Immature natural killer cell (primary cell): Measurements from ENCODE around the gene MAPK8. TPM values are rescaled to one million over a fixed set of nuclear protein-coding genes. Genes with fewer than 3 reads are reported as not detected.
A peak's percentile ranks its signal among the peaks of the same experiment; 100 is the strongest.

Experiments used
- DNase-seq, 3 donors: peaks; one replicate each; pipeline ENCODE4 v3.0.0; 2022; ENCODE audit warnings: mixed read lengths in 1 of 3
- H3K27ac Mint-ChIP-seq, 6 donors: one replicate each; pipeline ENCODE4 v1.8.0; 2020; ENCODE audit warnings: mixed read lengths in 6 of 6, mild to moderate bottlenecking in 5 of 6, inconsistent platforms in 4 of 6, moderate library complexity in 3 of 6
- H3K27me3 Mint-ChIP-seq, 3 donors: one replicate each; pipeline ENCODE4 v1.8.0; 2020 to 2021; ENCODE audit warnings: low read depth in 3 of 3, mild to moderate bottlenecking in 3 of 3, mixed read lengths in 3 of 3, moderate library complexity in 3 of 3, inconsistent platforms in 1 of 3
- H3K36me3 Mint-ChIP-seq, 3 donors: one replicate each; pipeline ENCODE4 v1.8.0; 2020; ENCODE audit warnings: mixed read lengths in 3 of 3, inconsistent platforms in 2 of 3, mild to moderate bottlenecking in 2 of 3
- H3K4me1 Mint-ChIP-seq, 2 donors: one replicate each; pipeline ENCODE4 v1.8.0; 2020; ENCODE audit warnings: inconsistent platforms in 2 of 2, mild to moderate bottlenecking in 2 of 2, mixed read lengths in 2 of 2, moderate library complexity in 1 of 2
- H3K4me3 Mint-ChIP-seq, 5 donors: one replicate each; pipeline ENCODE4 v1.8.0; 2020; ENCODE audit warnings: mild to moderate bottlenecking in 5 of 5, mixed read lengths in 5 of 5, inconsistent platforms in 3 of 5, moderate library complexity in 3 of 5
- H3K9me3 Mint-ChIP-seq, 6 donors: one replicate each; pipeline ENCODE4 v1.8.0; 2020; ENCODE audit warnings: mild to moderate bottlenecking in 6 of 6, mixed read lengths in 6 of 6, inconsistent platforms in 4 of 6, moderate library complexity in 3 of 6
- polyA plus RNA-seq, 3 donors: library from polyadenylated mRNA; unstranded; fragments of 300-500 nt; fragmentation: Illumina TruSeq; gene quantifications; one replicate each; pipeline ENCODE4 v1.2.3, GENCODE V29; 2021

The MAPK8 gene
- polyA plus RNA-seq, 3 donors from 2014 or later = 14.2 to 20.9 (median 19.5) TPM

GRCh38 chr10:48430402-48430993, 124.0 kb downstream of the MAPK8 start:
- Mint-ChIP-seq H3K4me3 (no peak overlapping the region), H3K4me1 (no peaks in the 10 kb centered on the region), H3K9me3 (no peaks in the 10 kb centered on the region), H3K27me3 (no peaks in the 10 kb centered on the region), H3K36me3 (peaks cover 19 to 36% (median 21%) of the 10 kb centered on the region in 3 donors), H3K27ac (no peak overlapping the region)
- no peak for DNase-seq

GRCh38 chr10:48431871-48432270, 125.4 kb downstream of the MAPK8 start:
- no peak for DNase-seq
- H3K27ac Mint-ChIP-seq = no peak overlapping the region
- H3K9me3 Mint-ChIP-seq = no peaks in the 10 kb centered on the region
- peaks cover 13 to 36% (median 21%) of the 10 kb centered on the region in 3 donors for H3K36me3 Mint-ChIP-seq
- H3K4me1 Mint-ChIP-seq = no peaks in the 10 kb centered on the region
- H3K4me3 Mint-ChIP-seq = no peak overlapping the region
- no peaks in the 10 kb centered on the region for H3K27me3 Mint-ChIP-seq

GRCh38 chr10:48437546-48437945, 131.1 kb downstream of the MAPK8 start:
- peaks cover 4 to 8% (median 6%) of the 10 kb centered on the region in 3 donors for H3K36me3 Mint-ChIP-seq
- no peaks in the 10 kb centered on the region for H3K27me3 Mint-ChIP-seq
- H3K4me3 Mint-ChIP-seq = no peak overlapping the region
- H3K9me3 Mint-ChIP-seq = no peaks in the 10 kb centered on the region
- peak overlapping the region in 1 of 6 donors; percentile 18 for H3K27ac Mint-ChIP-seq
- no peak for DNase-seq
- H3K4me1 Mint-ChIP-seq = no peaks in the 10 kb centered on the region

GRCh38 chr10:48439031-48439430, 132.6 kb downstream of the MAPK8 start:
- H3K27ac Mint-ChIP-seq = no peak overlapping the region
- no peaks in the 10 kb centered on the region for H3K4me1 Mint-ChIP-seq
- H3K9me3 Mint-ChIP-seq = no peaks in the 10 kb centered on the region
- H3K36me3 Mint-ChIP-seq = peaks cover 4 to 8% (median 6%) of the 10 kb centered on the region in 3 donors
- H3K27me3 Mint-ChIP-seq = peaks cover 0 to 2% (median 0%) of the 10 kb centered on the region in 3 donors
- no peak for DNase-seq
- no peak overlapping the region for H3K4me3 Mint-ChIP-seq

- Mint-ChIP-seq H3K4me3 (no peak overlapping the region), H3K4me1 (no peaks in the 10 kb centered on the region), H3K9me3 (no peaks in the 10 kb centered on the region), H3K27ac (no peak overlapping the region), H3K27me3 (peaks cover 0 to 2% (median 0%) of the 10 kb centered on the region in 3 donors), H3K36me3 (peaks cover 4 to 8% (median 6%) of the 10 kb centered on the region in 3 donors)
- no peak for DNase-seq
These were observed 133.1 kb downstream of the MAPK8 start for GRCh38 chr10:48439581-48440041.

- Mint-ChIP-seq H3K36me3 (peaks cover 3 to 8% (median 4%) of the 10 kb centered on the region in 3 donors), H3K4me1 (no peaks in the 10 kb centered on the region), H3K4me3 (no peak overlapping the region), H3K27me3 (peaks cover 0 to 2% (median 0%) of the 10 kb centered on the region in 3 donors), H3K9me3 (no peaks in the 10 kb centered on the region), H3K27ac (no peak overlapping the region)
- DNase-seq = no peak
These were observed 134.3 kb downstream of the MAPK8 start for GRCh38 chr10:48440771-48441170.

- no peak overlapping the region for H3K27ac Mint-ChIP-seq
- peaks cover 0 to 4% of the 10 kb centered on the region in 2 donors for H3K4me1 Mint-ChIP-seq
- H3K9me3 Mint-ChIP-seq = no peaks in the 10 kb centered on the region
- peaks cover 0 to 8% (median 4%) of the 10 kb centered on the region in 3 donors for H3K36me3 Mint-ChIP-seq
- DNase-seq = no peak
- H3K27me3 Mint-ChIP-seq = peaks cover 0 to 3% (median 2%) of the 10 kb centered on the region in 3 donors
- no peak overlapping the region for H3K4me3 Mint-ChIP-seq
These were observed 135.8 kb downstream of the MAPK8 start for GRCh38 chr10:48442090-48442808.

GRCh38 chr10:48442809-48443177, 136.3 kb downstream of the MAPK8 start:
- peaks cover 0 to 8% (median 4%) of the 10 kb centered on the region in 3 donors for H3K36me3 Mint-ChIP-seq
- no peak overlapping the region for H3K4me3 Mint-ChIP-seq
- H3K4me1 Mint-ChIP-seq = peaks cover 0 to 4% of the 10 kb centered on the region in 2 donors
- no peak for DNase-seq
- H3K9me3 Mint-ChIP-seq = no peaks in the 10 kb centered on the region
- peaks cover 0 to 3% (median 2%) of the 10 kb centered on the region in 3 donors for H3K27me3 Mint-ChIP-seq
- H3K27ac Mint-ChIP-seq = no peak overlapping the region

GRCh38 chr10:48444266-48444665, 137.8 kb downstream of the MAPK8 start:
- no peaks in the 10 kb centered on the region for H3K36me3 Mint-ChIP-seq
- H3K27me3 Mint-ChIP-seq = peaks cover 1 to 3% (median 2%) of the 10 kb centered on the region in 3 donors
- H3K4me3 Mint-ChIP-seq = no peak overlapping the region
- no peak for DNase-seq
- peaks cover 0 to 4% of the 10 kb centered on the region in 2 donors for H3K4me1 Mint-ChIP-seq
- H3K27ac Mint-ChIP-seq = no peak overlapping the region
- H3K9me3 Mint-ChIP-seq = no peaks in the 10 kb centered on the region

- no peak overlapping the region for H3K4me3 Mint-ChIP-seq
- H3K27ac Mint-ChIP-seq = no peak overlapping the region
- H3K9me3 Mint-ChIP-seq = no peaks in the 10 kb centered on the region
- H3K4me1 Mint-ChIP-seq = peaks cover 0 to 4% of the 10 kb centered on the region in 2 donors
- no peak for DNase-seq
- no peaks in the 10 kb centered on the region for H3K36me3 Mint-ChIP-seq
- H3K27me3 Mint-ChIP-seq = peaks cover 2 to 3% (median 3%) of the 10 kb centered on the region in 3 donors
These were observed 138.7 kb downstream of the MAPK8 start for GRCh38 chr10:48444861-48445841.

GRCh38 chr10:48445932-48446331, 139.5 kb downstream of the MAPK8 start:
- no peak overlapping the region for H3K27ac Mint-ChIP-seq
- no peak for DNase-seq
- H3K27me3 Mint-ChIP-seq = peaks cover 2 to 3% (median 3%) of the 10 kb centered on the region in 3 donors
- no peaks in the 10 kb centered on the region for H3K9me3 Mint-ChIP-seq
- H3K4me3 Mint-ChIP-seq = no peak overlapping the region
- H3K4me1 Mint-ChIP-seq = peaks cover 0 to 4% of the 10 kb centered on the region in 2 donors
- no peaks in the 10 kb centered on the region for H3K36me3 Mint-ChIP-seq

GRCh38 chr10:48446785-48447184, 140.3 kb downstream of the MAPK8 start:
- Mint-ChIP-seq H3K36me3 (no peaks in the 10 kb centered on the region), H3K4me3 (no peak overlapping the region), H3K9me3 (no peaks in the 10 kb centered on the region), H3K27me3 (peaks cover 2 to 3% (median 3%) of the 10 kb centered on the region in 3 donors), H3K4me1 (peaks cover 0 to 4% of the 10 kb centered on the region in 2 donors), H3K27ac (no peak overlapping the region)
- no peak for DNase-seq

GRCh38 chr10:48447356-48448215, 141.1 kb downstream of the MAPK8 start:
- Mint-ChIP-seq H3K9me3 (no peaks in the 10 kb centered on the region), H3K27me3 (peaks cover 2 to 3% (median 3%) of the 10 kb centered on the region in 3 donors), H3K36me3 (no peaks in the 10 kb centered on the region), H3K27ac (no peak overlapping the region), H3K4me3 (no peak overlapping the region), H3K4me1 (peaks cover 0 to 4% of the 10 kb centered on the region in 2 donors)
- DNase-seq = no peak
